K562 (cell line): ENCODE data around the gene GET4. TPM values are rescaled to one million over a fixed set of nuclear protein-coding genes. Genes with fewer than 3 reads are reported as not detected.
A peak's percentile ranks its signal among the peaks of the same experiment; 100 is the strongest.

ENCODE experiments used
- ATAC-seq: fragments of 200-7000 bp; cut with Tn5 transposase; 3 replicates; pipeline ENCODE4 v1.9.1; 2020; ENCODE audit warnings: moderate library complexity
- BruUV-seq: library from RNA; stranded (reverse); fragments of 400-500 nt; replicated peaks from 2 replicates; lab custom pipeline; 2021; lab: Mats Ljungman, UMichigan
- CTCF ChIA-PET: fragments of 300-600 bp; formaldehyde crosslinking; extraction: SDS; loops from one replicate; lab custom pipeline; 2021; ENCODE audit warnings: low intra/inter-chr PET ratio; lab: Yijun Ruan, JAX
- POLR2A ChIA-PET: fragments of 300-600, 350-650 bp; sonication (Branson Sonifier 250); formaldehyde crosslinking; extraction: SDS; loops from one replicate; lab custom pipeline; 2021; ENCODE audit warnings: antibody characterized with exemption, inconsistent platforms; lab: Yijun Ruan, JAX
- DNase-seq, 4 experiments: peaks; one replicate each; pipeline versions ENCODE4 v3.0.0 to v3.0.0-alpha.2; 2011 to 2018; ENCODE audit warnings: low spot score in 3 of 4, mixed read lengths in 3 of 4; ENCODE audit errors: extremely low read depth in 1 of 4
- FAIRE-seq: peaks from 2 replicates; lab custom pipeline; 2011; peaks lifted over from hg19 to GRCh38; lab: Jason Lieb, UNC
- H2AFZ ChIP-seq: 2 replicates; pipeline ENCODE4 v1.6.0; 2011; ENCODE audit warnings: low read depth, low read length, control low read depth, inconsistent platforms
- H3K27ac ChIP-seq: fragments of 200-600 bp; 3 replicates; pipeline ENCODE4 v1.8.0; 2011; ENCODE audit warnings: low read depth, mild to moderate bottlenecking, control low read depth, inconsistent platforms, low read length, moderate library complexity, mixed read lengths; ENCODE audit errors: extremely low read depth
- H3K27me3 ChIP-seq, 2 experiments: fragments of 300-600 bp in 1 of 2; 2 replicates in 1 of 2; 3 replicates in 1 of 2; pipeline versions ENCODE4 v1.6.0 to v1.8.0; 2011; ENCODE audit warnings: inconsistent platforms in 2 of 2, low read length in 2 of 2, mild to moderate bottlenecking in 1 of 2, mixed read lengths in 1 of 2, moderate library complexity in 1 of 2; ENCODE audit not compliant: control insufficient read depth in 2 of 2, insufficient read depth in 2 of 2
- H3K36me3 ChIP-seq: fragments of 300-600 bp; 3 replicates; pipeline ENCODE4 v1.8.0; 2011; ENCODE audit warnings: mild to moderate bottlenecking, low read length, inconsistent platforms; ENCODE audit not compliant: control insufficient read depth, insufficient read depth
- H3K4me1 ChIP-seq, 2 experiments: fragments of 200-600 bp in 1 of 2; replicated peaks in 1 of 2; 2 replicates in 1 of 2; 3 replicates in 1 of 2; pipeline versions ENCODE4 v1.5.1 to v1.8.0; 2011; ENCODE audit warnings: inconsistent platforms in 2 of 2, low read length in 2 of 2, mild to moderate bottlenecking in 1 of 2, mixed read lengths in 1 of 2, moderate library complexity in 1 of 2; ENCODE audit not compliant: control insufficient read depth in 2 of 2, insufficient read depth in 2 of 2
- H3K4me2 ChIP-seq: 2 replicates; pipeline ENCODE4 v1.6.1; 2011; ENCODE audit warnings: low read length, control low read depth, inconsistent platforms, mixed read lengths; ENCODE audit not compliant: insufficient read depth
- H3K4me3 ChIP-seq: fragments of 200-600 bp; sonication (generic), shearing (Covaris generic); 2 replicates; pipeline ENCODE4 v1.5.1; 2016; ENCODE audit warnings: control low read depth, inconsistent platforms
- H3K79me2 ChIP-seq: fragments of 200-600 bp; 3 replicates; pipeline ENCODE4 v1.8.0; 2011; ENCODE audit warnings: low read length, inconsistent platforms; ENCODE audit not compliant: control insufficient read depth, insufficient read depth
- H3K9ac ChIP-seq, 2 experiments: 2 replicates each; pipeline versions ENCODE4 v1.6.0 to v1.6.1; 2011; ENCODE audit warnings: low read depth in 2 of 2, low read length in 2 of 2, control low read depth in 1 of 2, inconsistent platforms in 1 of 2, mild to moderate bottlenecking in 1 of 2, mixed read lengths in 1 of 2; ENCODE audit not compliant: insufficient read depth in 1 of 2
- H3K9me1 ChIP-seq: one replicate; pipeline ENCODE4 v1.6.0; 2011; ENCODE audit warnings: inconsistent platforms, mild to moderate bottlenecking, low read length, moderate library complexity; ENCODE audit not compliant: control insufficient read depth, insufficient read depth
- H3K9me3 ChIP-seq: replicated peaks from 2 replicates; pipeline ENCODE4 v1.5.1; 2011; ENCODE audit warnings: low read depth, low read length, inconsistent platforms; ENCODE audit not compliant: control insufficient read depth, insufficient read depth
- H4K20me1 ChIP-seq: replicated peaks from 2 replicates; pipeline ENCODE4 v1.6.1; 2011; ENCODE audit warnings: low read length, inconsistent platforms, mixed read lengths; ENCODE audit not compliant: control insufficient read depth, insufficient read depth
- CBFA2T2 ChIP-seq: fragments of 450-650 bp; conservative IDR thresholded peaks from 2 replicates; pipeline ENCODE4 v1.6.1; 2017; ENCODE audit warnings: mild to moderate bottlenecking
- CEBPB ChIP-seq: fragments of 450-650 bp; IDR thresholded peaks from 2 replicates; pipeline ENCODE4 v1.6.1; 2016; ENCODE audit warnings: missing genetic modification characterization, missing compliant biosample characterization
- CREB1 ChIP-seq, 2 experiments: sonication (generic) in 1 of 2; formaldehyde crosslinking in 1 of 2; IDR thresholded peaks; 2 replicates each; pipeline versions ENCODE4 v1.6.1 to v1.8.0; 2012 to 2022; ENCODE audit warnings: inconsistent platforms in 1 of 2, mild to moderate bottlenecking in 1 of 2, missing genetic modification reagents in 1 of 2, moderate library complexity in 1 of 2
- DMBX1 ChIP-seq: fragments of 250-450 bp; sonication (Bioruptor Pico); IDR thresholded peaks from 2 replicates; pipeline ENCODE4 v1.8.0; 2022; ENCODE audit warnings: inconsistent platforms, mild to moderate bottlenecking, moderate library complexity, borderline replicate concordance
- EHMT2 ChIP-seq: fragments of 450-650 bp; IDR thresholded peaks from 2 replicates; pipeline ENCODE4 v1.6.1; 2018; ENCODE audit warnings: antibody characterized with exemption
- EP300 ChIP-seq: IDR thresholded peaks from 2 replicates; pipeline ENCODE4 v1.6.1; 2012; ENCODE audit warnings: low read length, improper control_type of control experiment
- FOXK1 ChIP-seq: sonication (generic); formaldehyde crosslinking; IDR thresholded peaks from 2 replicates; pipeline ENCODE4 v1.8.0; 2022; ENCODE audit warnings: missing genetic modification reagents, mild to moderate bottlenecking, borderline replicate concordance
- HIVEP1 ChIP-seq: fragments of 250-450 bp; sonication (Bioruptor Pico); IDR thresholded peaks from 2 replicates; pipeline ENCODE4 v1.4.0; 2020; ENCODE audit warnings: mild to moderate bottlenecking
- JUND ChIP-seq, 2 experiments: IDR thresholded peaks; 2 replicates in 1 of 2; 3 replicates in 1 of 2; pipeline ENCODE4 v1.6.1; 2011; ENCODE audit warnings: borderline replicate concordance in 2 of 2, low read depth in 2 of 2, low read length in 2 of 2, improper control_type of control experiment in 1 of 2, missing biosample characterization in 1 of 2, missing genetic modification characterization in 1 of 2, missing genetic modification reagents in 1 of 2
- PKNOX1 ChIP-seq: fragments of 450-650 bp; IDR thresholded peaks from 2 replicates; pipeline ENCODE4 v1.6.1; 2016
- POLR2A ChIP-seq: fragments of 450-650 bp; conservative IDR thresholded peaks from 2 replicates; pipeline ENCODE4 v1.6.1; 2016
- RNF219 ChIP-seq: fragments of 250-450 bp; sonication (Bioruptor Pico); IDR thresholded peaks from 2 replicates; pipeline ENCODE4 v1.5.0; 2022; ENCODE audit warnings: mild to moderate bottlenecking
- SUPT5H ChIP-seq: fragments of 450-650 bp; IDR thresholded peaks from 2 replicates; pipeline ENCODE4 v1.6.1; 2016
- TBL1XR1 ChIP-seq, 2 experiments: IDR thresholded peaks; 2 replicates each; pipeline ENCODE4 v1.6.1; 2012; ENCODE audit warnings: improper control_type of control experiment in 2 of 2, low read length in 2 of 2, mild to moderate bottlenecking in 1 of 2
- ZNF41 ChIP-seq: fragments of 250-450 bp; sonication (Bioruptor Pico); conservative IDR thresholded peaks from 2 replicates; pipeline ENCODE4 v1.4.0; 2020; ENCODE audit warnings: mild to moderate bottlenecking
- ZNF766 ChIP-seq: fragments of 200-800 bp; sonication (Bioruptor generic); conservative IDR thresholded peaks from 2 replicates; pipeline ENCODE4 v1.6.1; 2016; ENCODE audit warnings: missing genetic modification characterization, missing compliant biosample characterization
- WGBS: fragments of 100-300 bp; shearing (Covaris generic); methylation state at CpG from one replicate; pipeline ENCODE4 v1.1.6; 2016; ENCODE audit warnings: low coverage, mixed read lengths; ENCODE audit not compliant: insufficient coverage; ENCODE audit errors: missing lambda C conversion rate; 5-methylcytosine and 5-hydroxymethylcytosine counted together
- in situ Hi-C: fragments of 300-500 bp; cut with MboI; formaldehyde crosslinking; loops from 4 replicates; pipeline ENCODE4 v1.15.0; 2018; ENCODE audit warnings: inconsistent platforms, mixed read lengths
- intact Hi-C: fragments of 100-400 bp; cut with micrococcal nuclease; formaldehyde crosslinking; loops from 2 replicates; pipeline ENCODE4 v1.14.2; 2022
- polyA plus RNA-seq, 8 experiments: library from polyadenylated mRNA; depleted of rRNA in 4 of 8; stranded (reverse) in 5 of 8; unstranded in 3 of 8; fragments of >200 nt; fragmentation: Nextera tagmentation in 2 of 8; fragmentation: Illumina TruSeq in 1 of 8; extraction: Ambion mirVana in 2 of 8; extraction: Trizol in 1 of 8; gene quantifications; 2 replicates each; pipeline versions ENCODE4 v1.2.1 to v1.2.3, GENCODE V29; 2011 to 2014; ENCODE audit warnings: inconsistent platforms in 1 of 8, missing spikeins in 1 of 8
- total RNA-seq, 7 experiments: library from RNA; depleted of rRNA in 6 of 7; stranded (reverse); fragments of >200 nt in 6 of 7; fragmentation: Illumina TruSeq in 2 of 7; extraction: Trizol in 2 of 7; gene quantifications; 2 replicates each; pipeline versions ENCODE4 v1.2.1 to v1.2.3, GENCODE V29; 2011 to 2021; ENCODE audit warnings: low replicate concordance in 1 of 7

GET4 gene
- total and polyA plus RNA-seq, 9 of the 15 experiments (the other 6 are each of a cell fraction or from before 2014, with no cell fraction given): 0.99 to 122 (median 40.4) TPM

GRCh38 chr7:874031-874749 is 2.2 kb upstream of the GET4 start:
- peaks cover 2% of the 10 kb centered on the region; the same call in 1 of the 2 replicates for H3K9me3 ChIP-seq
- ATAC-seq (peak; percentile 53), DNase-seq (peak in 3 of 4 experiments; percentile 46 to 90 (median 77)), FAIRE-seq (peak; percentile 93)
- peaks cover 33% of the 10 kb centered on the region in 2 experiments for H3K4me1 ChIP-seq
- H3K9me1 ChIP-seq: no peaks in the 10 kb centered on the region
- no peak overlapping the region for H3K4me3 ChIP-seq
- WGBS: 8% methylated on average over 9 of the region's 9 CpGs
- intact Hi-C loops (loop anchor here (5.0 kb wide), 3 partner anchors 42 to 147 kb away; partner anchors contain the start of genes DNAAF5, PRKAR1B and SUN1), in situ Hi-C loops (loop anchor here (5.0 kb wide), 1 partner anchor 87 kb away; no protein-coding TSS in a partner anchor)
- ChIA-PET POLR2A (interaction anchor here (0.6 to 2.8 kb wide), 7 partner anchors 11 to 442 kb away, joined by 3 to 9 read pairs (median 3); no protein-coding TSS in a partner anchor), CTCF (interaction anchor here (1.5 kb wide), 1 partner anchor 88 kb away, joined by 13 read pairs; no protein-coding TSS in a partner anchor)
- H4K20me1 ChIP-seq: peaks cover 8% of the 10 kb centered on the region
- no TSS peak for BruUV-seq
- H3K79me2 ChIP-seq: peaks cover 32% of the 10 kb centered on the region
- H3K9ac ChIP-seq: peak overlapping the region; percentile 15 to 59; a peak in 3 of 4 replicates
- peak overlapping the region; percentile 61 for H2AFZ ChIP-seq
- H3K4me2 ChIP-seq: peak overlapping the region; percentile 27; the same call in 1 of the 2 replicates
- peaks cover 62% of the 10 kb centered on the region for H3K36me3 ChIP-seq
- H3K27me3 ChIP-seq: no peaks in the 10 kb centered on the region
- H3K27ac ChIP-seq: peak overlapping the region; percentile 86
- 0 out of 2 replicates have a peak, but pooled peaks have one; percentile 4 for TF ChIP-seq POLR2A
- TF ChIP-seq CEBPB: peak; percentile 93
- TF ChIP-seq HIVEP1: 0 out of 2 replicates have a peak, but pooled peaks have one; percentile 24
- peak in 1 of 2 experiments; percentile 23; a peak in 1 of 4 replicates for TF ChIP-seq TBL1XR1 (IDR thresholded peaks at IDR 0.05; ENCODE audit: low read length in 2 of 2)
- no peak for TF ChIP-seq EHMT2
- TF ChIP-seq ZNF41 (CRISPR knock-in tag): 0 out of 2 replicates have a peak, but pooled peaks have one; percentile 27
- peak; percentile 46; the same call in 1 of the 2 replicates for TF ChIP-seq CBFA2T2
- TF ChIP-seq CREB1 (IDR thresholded peaks at IDR 0.05): 0 out of 2 replicates have a peak, but pooled peaks have one; percentile 13
- TF ChIP-seq CREB1 (CRISPR knock-in tag; IDR thresholded peaks at IDR 0.05): no peak
- no peak for TF ChIP-seq RNF219
- TF ChIP-seq PKNOX1: peak; percentile 86
- 0 out of 2 replicates have a peak, but pooled peaks have one; percentile 11 for TF ChIP-seq SUPT5H
- peak; percentile 37; the same call in 1 of the 2 replicates for TF ChIP-seq DMBX1 (CRISPR knock-in tag)
- no peak for TF ChIP-seq FOXK1 (CRISPR knock-in tag)
- TF ChIP-seq EP300: peak; percentile 8; the same call in 1 of the 2 replicates
- peak; percentile 5; the same call in 1 of the 2 replicates for TF ChIP-seq ZNF766 (CRISPR knock-in tag)
- TF ChIP-seq JUND (IDR thresholded peaks at IDR 0.05; ENCODE audit: borderline replicate concordance, low read depth, low read length): peak; percentile 32; the same call in 1 of the 2 replicates
- no peak; the same call in 2 of the 3 replicates for TF ChIP-seq JUND (tag; IDR thresholded peaks at IDR 0.05; ENCODE audit: borderline replicate concordance, low read depth, low read length)
